Heart right ventricle (tissue), 16 donors: Measurements from ENCODE around the gene CHCHD3. TPM values are rescaled to one million over a fixed set of nuclear protein-coding genes. Genes with fewer than 3 reads are reported as not detected.
A peak's percentile ranks its signal among the peaks of the same experiment; 100 is the strongest.

Experiments used
- ATAC-seq, 8 donors: fragments of 200-7000 bp; cut with Tn5 transposase; one replicate each; pipeline ENCODE4 v1.9.1; 2020; ENCODE audit warnings: mild to moderate bottlenecking in 8 of 8, moderate library complexity in 8 of 8, moderate number of reproducible peaks in 1 of 8
- DNase-seq, 2 donors: peaks; one replicate each; pipeline ENCODE4 v3.0.0-alpha.2; 2020
- H3K27ac ChIP-seq, 10 donors: fragments of 200-600 bp; sonication (generic) in 2 of 10; one replicate each; pipeline versions ENCODE4 v1.5.0 to v1.8.0; 2020 to 2022; ENCODE audit warnings: mild to moderate bottlenecking in 3 of 10
- H3K27me3 ChIP-seq, 7 donors: fragments of 200-600 bp; one replicate each; pipeline ENCODE4 v1.8.0; 2021 to 2022; ENCODE audit warnings: mild to moderate bottlenecking in 2 of 7
- H3K36me3 ChIP-seq, 9 donors: fragments of 200-600 bp; sonication (generic) in 1 of 9; one replicate each; pipeline versions ENCODE4 v1.5.0 to v1.8.0; 2020 to 2022; ENCODE audit warnings: mild to moderate bottlenecking in 2 of 9
- H3K4me1 ChIP-seq, 9 donors: fragments of 200-600 bp; sonication (generic) in 1 of 9; one replicate each; pipeline versions ENCODE4 v1.5.0 to v1.8.0; 2020 to 2022; ENCODE audit warnings: mild to moderate bottlenecking in 4 of 9
- H3K4me3 ChIP-seq, 10 donors: fragments of 200-600 bp; sonication (generic) in 2 of 10; one replicate each; pipeline versions ENCODE4 v1.5.0 to v1.8.0; 2020 to 2022; ENCODE audit warnings: mild to moderate bottlenecking in 7 of 10, moderate library complexity in 2 of 10
- H3K9me3 ChIP-seq, 11 donors: fragments of 200-600 bp in 10 of 11; sonication (generic) in 2 of 11; one replicate each; pipeline versions ENCODE4 v1.5.0 to v1.8.0; 2013 to 2022; ENCODE audit warnings: mild to moderate bottlenecking in 2 of 11, control low read depth in 1 of 11, moderate library complexity in 1 of 11
- WGBS, 2 donors: extraction: QIAGEN DNeasy Blood & Tissue Kit; methylation state at CpG; one replicate each; pipeline ENCODE4 v1.1.7; 2013; ENCODE audit warnings: inconsistent platforms in 1 of 2; 5-methylcytosine and 5-hydroxymethylcytosine counted together
- intact Hi-C, 10 donors: fragments of 100-400 bp; cut with DNase I; formaldehyde crosslinking; loops; one replicate each; pipeline versions ENCODE4 v1.11.1 to v1.14.2; 2022
- polyA plus RNA-seq, 2 donors: library from polyadenylated mRNA; stranded (reverse); fragments of 200-250 nt; gene quantifications; one replicate each; pipeline ENCODE4 v1.2.3, GENCODE V29; 2013
- total RNA-seq, 10 donors: library from RNA; stranded (reverse); fragmentation: NEBNext Ultra II Directional in 3 of 10; extraction: Animal tissue kit (Norgen Biotek cat#: 25700) in 3 of 10; gene quantifications; one replicate each; pipeline versions ENCODE4 v1.2.1 to v1.2.4, GENCODE V29; 2021 to 2023
- TF ChIP-seq, protein P1 (sequence below), 9 donors: fragments of 200-600 bp; sonication (generic) in 2 of 9; IDR thresholded peaks; one replicate each; pipeline versions ENCODE4 v1.5.0 to v1.8.0; 2021 to 2022; ENCODE audit warnings: antibody characterized with exemption in 9 of 9, mild to moderate bottlenecking in 5 of 9, moderate library complexity in 1 of 9
- donor health status: Arrhythmogenic right ventricular cardiomyopathy.
- donor health status: ischemic (EF 13 %, LVEDD 7.1; RV severe dilation, severe dysfunction).
- donor health status: healthy with polysubstance abuse.
- donor health status: DM: no; HTN: yes; CAD: no.
- donor health status: DM: no; HTN: no; CAD: no.
- donor health status: ischemic (EF 25% LVEDD 6.9; RV normal size, moderate dysfunction).
- donor health status: ischemic (EF 25% LVEDD 5.7; RV mildly dilated, moderate dysfunction).
- donor health status: healthy.
- donor health status: DM: yes; HTN: yes; CAD: no.
- donor health status: Ischemic cardiomyopathy.
- donor health status: ischemic (EF 35%, LVEDD 5.7; RV mildly dilated, moderate dysfunction).
- donor health status: nonischemic (EF 11% LVEDD 7.7; RV severe dilation, severe dysfunction).
- donor health status: DM: yes; HTN: yes; CAD: no.
- donor health status: PGD.
- donor health status: ischemic (EF 29% LVEDD 5.4; RV normal size, mild dysfunction).
- donor health status: nonischemic (EF 23%, LVEDD 6.1; RV moderate dilation, normal function).

Gene CHCHD3
- total and polyA plus RNA-seq, 12 donors = 42.6 to 215 (median 185) TPM

DNA sequence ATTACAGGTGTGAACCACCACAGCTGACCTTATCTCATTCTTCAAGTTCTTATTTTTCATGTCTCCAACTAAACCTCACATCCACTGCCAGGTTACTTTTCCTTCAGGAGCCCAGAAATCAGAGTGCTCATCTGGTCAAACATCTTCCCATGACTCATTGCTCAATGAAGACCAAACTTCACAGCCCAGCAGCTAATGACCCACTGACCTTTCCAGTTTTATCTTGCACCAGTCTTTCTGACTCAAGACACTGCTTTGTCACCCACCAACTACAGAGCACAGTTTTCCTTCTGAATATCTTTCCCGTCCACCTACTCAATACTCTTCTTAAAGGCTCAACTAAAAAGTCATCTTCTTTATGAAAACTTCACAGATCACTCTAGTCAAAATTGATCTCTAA is 245.1 kb downstream of the CHCHD3 start:
- DNase-seq = no peak
- intact Hi-C loops = no loop called here
- peaks cover 0 to 24% (median 4%) of the 10 kb centered on the region in 9 donors for H3K4me1 ChIP-seq
- no peaks in the 10 kb centered on the region for H3K27me3 ChIP-seq
- 97 to 100% methylated on average over 1 of the region's 1 CpG for WGBS, 2 donors
- no peak for ATAC-seq
- peak overlapping the region in 2 of 10 donors; percentile 44 to 64 for H3K27ac ChIP-seq
- H3K36me3 ChIP-seq = peaks cover 0 to 10% (median 0%) of the 10 kb centered on the region in 9 donors
- TF ChIP-seq, protein P1, sequence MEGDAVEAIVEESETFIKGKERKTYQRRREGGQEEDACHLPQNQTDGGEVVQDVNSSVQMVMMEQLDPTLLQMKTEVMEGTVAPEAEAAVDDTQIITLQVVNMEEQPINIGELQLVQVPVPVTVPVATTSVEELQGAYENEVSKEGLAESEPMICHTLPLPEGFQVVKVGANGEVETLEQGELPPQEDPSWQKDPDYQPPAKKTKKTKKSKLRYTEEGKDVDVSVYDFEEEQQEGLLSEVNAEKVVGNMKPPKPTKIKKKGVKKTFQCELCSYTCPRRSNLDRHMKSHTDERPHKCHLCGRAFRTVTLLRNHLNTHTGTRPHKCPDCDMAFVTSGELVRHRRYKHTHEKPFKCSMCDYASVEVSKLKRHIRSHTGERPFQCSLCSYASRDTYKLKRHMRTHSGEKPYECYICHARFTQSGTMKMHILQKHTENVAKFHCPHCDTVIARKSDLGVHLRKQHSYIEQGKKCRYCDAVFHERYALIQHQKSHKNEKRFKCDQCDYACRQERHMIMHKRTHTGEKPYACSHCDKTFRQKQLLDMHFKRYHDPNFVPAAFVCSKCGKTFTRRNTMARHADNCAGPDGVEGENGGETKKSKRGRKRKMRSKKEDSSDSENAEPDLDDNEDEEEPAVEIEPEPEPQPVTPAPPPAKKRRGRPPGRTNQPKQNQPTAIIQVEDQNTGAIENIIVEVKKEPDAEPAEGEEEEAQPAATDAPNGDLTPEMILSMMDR (IDR thresholded peaks at IDR 0.05) = no peak
- no peak overlapping the region for H3K4me3 ChIP-seq
- H3K9me3 ChIP-seq = no peaks in the 10 kb centered on the region

DNA sequence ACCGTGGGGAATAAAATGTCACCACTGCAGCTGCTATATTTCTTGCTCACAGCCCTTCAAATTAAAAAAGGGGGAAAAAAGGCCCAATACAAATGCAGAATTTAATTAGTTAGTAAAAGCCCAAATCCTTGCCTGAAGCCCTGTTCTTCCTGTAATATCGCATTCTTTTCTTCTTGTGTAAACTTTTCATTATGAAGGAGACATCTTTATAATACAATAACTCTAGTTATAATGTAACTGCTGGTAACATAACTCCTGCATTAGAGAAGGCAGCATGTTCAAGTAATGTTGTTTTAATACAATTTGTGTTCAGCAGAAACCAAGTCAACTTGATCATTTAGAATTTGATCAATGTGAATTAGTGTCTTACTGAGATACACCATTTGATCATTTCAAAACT is 250.9 kb downstream of the CHCHD3 start:
- Histone ChIP-seq H3K4me1 (peaks cover 0 to 6% (median 0%) of the 10 kb centered on the region in 9 donors), H3K27ac (no peak overlapping the region), H3K36me3 (peaks cover 0 to 10% (median 0%) of the 10 kb centered on the region in 9 donors), H3K27me3 (no peaks in the 10 kb centered on the region), H3K4me3 (no peak overlapping the region), H3K9me3 (no peaks in the 10 kb centered on the region)
- TF ChIP-seq, protein P1 (IDR thresholded peaks at IDR 0.05) = no peak
- DNase-seq (no peak), ATAC-seq (no peak)
- intact Hi-C loops = no loop called here
- 80 to 82% methylated on average over 2 of the region's 2 CpGs for WGBS, 2 donors

- Histone ChIP-seq H3K36me3 (peaks cover 0 to 4% (median 0%) of the 10 kb centered on the region in 9 donors), H3K9me3 (no peaks in the 10 kb centered on the region), H3K4me1 (peaks cover 0 to 13% (median 5%) of the 10 kb centered on the region in 9 donors), H3K27ac (no peak overlapping the region), H3K27me3 (no peaks in the 10 kb centered on the region), H3K4me3 (no peak overlapping the region)
- TF ChIP-seq, protein P1 (IDR thresholded peaks at IDR 0.05) = no peak
- intact Hi-C loops = no loop called here
- no peak for DNase-seq
- no peak for ATAC-seq
These were observed 253.4 kb downstream of the CHCHD3 start for GRCh38 chr7:132828502-132828901.

- no peak overlapping the region for H3K27ac ChIP-seq
- ATAC-seq = peak in 2 of 8 donors; percentile 41 to 71
- H3K36me3 ChIP-seq = peaks cover 0 to 4% (median 0%) of the 10 kb centered on the region in 9 donors
- no peak overlapping the region for H3K4me3 ChIP-seq
- DNase-seq = no peak
- H3K4me1 ChIP-seq = peaks cover 0 to 13% (median 5%) of the 10 kb centered on the region in 9 donors
- no peaks in the 10 kb centered on the region for H3K9me3 ChIP-seq
- H3K27me3 ChIP-seq = no peaks in the 10 kb centered on the region
- intact Hi-C loops = no loop called here
- TF ChIP-seq, protein P1 (IDR thresholded peaks at IDR 0.05) = no peak
- 72 to 80% methylated on average over 6 of the region's 6 CpGs for WGBS, 2 donors
These were observed 255.7 kb downstream of the CHCHD3 start for GRCh38 chr7:132825932-132826835.
